Body of pancreas (tissue), 4 donors: ENCODE data around the gene PCDHB1.

Source experiments
- CTCF ChIP-seq, 7 experiments: fragments of 450-650 bp in 4 of 7; fragments of 200-600 bp in 3 of 7; sonication (generic) in 3 of 7; IDR thresholded peaks; one replicate each; pipeline ENCODE4 v1.5.1; 2016 to 2019; ENCODE audit warnings: antibody characterized with exemption in 7 of 7
- POLR2A ChIP-seq, 3 donors: fragments of 450-650 bp; IDR thresholded peaks; one replicate each; pipeline ENCODE4 v1.6.1; 2016; ENCODE audit warnings: antibody characterized with exemption in 3 of 3, mild to moderate bottlenecking in 2 of 3

- TF ChIP-seq CTCF (IDR thresholded peaks at IDR 0.05) (no peak), POLR2A (IDR thresholded peaks at IDR 0.05) (no peak)
Measured at GRCh38 chr5:141003791-141004611, 47.2 kb upstream of the PCDHB1 start.
